ENCODE data around the gene MINK1.

The MINK1 gene

GRCh38 chr17:4944554-4945175 is 111.5 kb downstream of the MINK1 start:
- DNase-seq, result no peak
- Mint-ChIP-seq H3K4me3 (peak overlapping the region; percentile 94), H3K27ac (peak overlapping the region; percentile 94 to 95), H3K27me3 (no peaks in the 10 kb centered on the region), H3K36me3 (ENCODE audit: insufficient read depth) (peaks cover 73% of the 10 kb centered on the region), H3K4me1 (ENCODE audit: low read depth in 2 of 2) (peaks cover 59 to 60% of the 10 kb centered on the region in 2 donors), H3K9me3 (no peaks in the 10 kb centered on the region)
- no peak for ATAC-seq (replicated peaks)

GRCh38 chr17:4945176-4945943 is 112.2 kb downstream of the MINK1 start:
- Mint-ChIP-seq H3K4me1 (ENCODE audit: low read depth in 2 of 2) (peaks cover 61 to 63% of the 10 kb centered on the region in 2 donors), H3K27ac (peak overlapping the region; percentile 94 to 95), H3K27me3 (no peaks in the 10 kb centered on the region), H3K9me3 (no peaks in the 10 kb centered on the region), H3K4me3 (peak overlapping the region; percentile 94), H3K36me3 (ENCODE audit: insufficient read depth) (peaks cover 68% of the 10 kb centered on the region)
- DNase-seq (peak; percentile 59 to 65 (median 61)), ATAC-seq (replicated peaks) (peak; percentile 25)

GRCh38 chr17:4945944-4946280 is 112.8 kb downstream of the MINK1 start:
- DNase-seq (no peak), ATAC-seq (replicated peaks) (no peak)
- Mint-ChIP-seq H3K4me3 (peak overlapping the region; percentile 94), H3K9me3 (no peaks in the 10 kb centered on the region), H3K36me3 (ENCODE audit: insufficient read depth) (peaks cover 64% of the 10 kb centered on the region), H3K4me1 (ENCODE audit: low read depth in 2 of 2) (peaks cover 64 to 65% of the 10 kb centered on the region in 2 donors), H3K27ac (peak overlapping the region; percentile 32 to 94), H3K27me3 (no peaks in the 10 kb centered on the region)

DNA sequence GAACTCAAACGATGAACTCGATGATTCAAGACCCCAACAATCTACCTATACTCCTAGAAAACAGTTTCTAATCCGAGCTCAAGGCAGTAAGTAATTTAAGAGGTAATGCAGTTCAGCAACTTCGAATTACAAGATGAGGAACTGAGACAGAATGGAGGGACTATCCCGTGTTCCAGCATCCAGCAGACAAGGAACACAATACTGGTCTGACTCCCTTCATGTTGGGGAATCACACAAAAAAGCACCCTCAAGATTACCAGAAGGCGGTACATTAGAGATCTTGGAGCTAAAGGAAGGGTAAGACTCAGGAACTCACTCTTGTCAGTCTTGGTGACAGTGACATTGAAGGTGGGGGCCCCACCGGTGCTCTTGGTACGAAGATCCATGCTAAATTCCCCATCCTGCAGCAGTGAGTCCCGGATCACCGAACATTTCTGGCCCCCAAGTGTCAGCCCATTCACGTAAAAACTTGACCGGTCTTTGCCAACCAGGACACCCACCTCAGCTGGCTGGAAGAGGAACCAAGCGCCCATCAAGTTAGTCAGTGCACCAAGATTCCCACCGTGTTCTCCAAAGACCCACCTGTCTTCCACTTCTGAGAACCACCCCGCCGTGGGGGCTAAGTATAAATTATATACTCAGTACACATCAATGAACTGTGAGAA is 113.3 kb downstream of the MINK1 start:
- H3K4me1 Mint-ChIP-seq (ENCODE audit: low read depth in 2 of 2), result peaks cover 63 to 64% of the 10 kb centered on the region in 2 donors
- ATAC-seq (replicated peaks) (no peak), DNase-seq (no peak)
- H3K9me3 Mint-ChIP-seq, result no peaks in the 10 kb centered on the region
- peak overlapping the region; percentile 94 for H3K4me3 Mint-ChIP-seq
- H3K27me3 Mint-ChIP-seq, result no peaks in the 10 kb centered on the region
- peaks cover 59% of the 10 kb centered on the region for H3K36me3 Mint-ChIP-seq (ENCODE audit: insufficient read depth)
- H3K27ac Mint-ChIP-seq, result peak overlapping the region; percentile 32 to 94

DNA sequence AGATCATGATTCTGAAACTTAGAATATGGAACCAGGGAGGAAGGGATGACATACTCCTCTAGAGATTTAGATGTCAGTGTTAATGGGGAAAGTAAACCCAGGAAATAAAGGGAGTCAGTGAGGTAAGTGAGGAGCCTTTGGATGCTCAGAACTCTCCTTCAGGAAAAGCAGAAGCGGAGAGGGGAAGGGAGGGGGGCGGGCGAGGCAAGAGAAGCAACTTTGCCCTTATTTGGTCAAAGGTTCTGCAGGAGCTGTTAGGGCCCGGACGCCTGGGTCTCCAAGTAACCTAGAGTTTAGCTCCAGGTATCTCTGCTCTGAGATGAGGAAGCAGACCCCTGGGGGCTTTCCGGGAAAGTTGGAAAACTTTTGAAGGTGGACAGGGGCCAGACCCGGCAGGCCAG is 113.9 kb downstream of the MINK1 start:
- Mint-ChIP-seq H3K4me3 (peak overlapping the region; percentile 94), H3K36me3 (ENCODE audit: insufficient read depth) (peaks cover 56% of the 10 kb centered on the region), H3K27me3 (no peaks in the 10 kb centered on the region), H3K4me1 (ENCODE audit: low read depth in 2 of 2) (peaks cover 57 to 62% of the 10 kb centered on the region in 2 donors), H3K9me3 (no peaks in the 10 kb centered on the region), H3K27ac (peak overlapping the region; percentile 32 to 94)
- ATAC-seq (replicated peaks) (no peak), DNase-seq (peak in 1 of 3 experiments; percentile 11)
